SH-SY5Y (cell line): ENCODE results near the gene NFIA.

ENCODE experiments used
- GATA2 ChIP-seq: IDR thresholded peaks from 2 replicates; pipeline ENCODE4 v1.6.1; 2011; ENCODE audit warnings: mild to moderate bottlenecking, low read depth, low read length
- GATA3 ChIP-seq: IDR thresholded peaks from 2 replicates; pipeline ENCODE4 v1.6.1; 2011; ENCODE audit warnings: low read depth, mild to moderate bottlenecking, low read length, moderate library complexity

The NFIA gene

DNA sequence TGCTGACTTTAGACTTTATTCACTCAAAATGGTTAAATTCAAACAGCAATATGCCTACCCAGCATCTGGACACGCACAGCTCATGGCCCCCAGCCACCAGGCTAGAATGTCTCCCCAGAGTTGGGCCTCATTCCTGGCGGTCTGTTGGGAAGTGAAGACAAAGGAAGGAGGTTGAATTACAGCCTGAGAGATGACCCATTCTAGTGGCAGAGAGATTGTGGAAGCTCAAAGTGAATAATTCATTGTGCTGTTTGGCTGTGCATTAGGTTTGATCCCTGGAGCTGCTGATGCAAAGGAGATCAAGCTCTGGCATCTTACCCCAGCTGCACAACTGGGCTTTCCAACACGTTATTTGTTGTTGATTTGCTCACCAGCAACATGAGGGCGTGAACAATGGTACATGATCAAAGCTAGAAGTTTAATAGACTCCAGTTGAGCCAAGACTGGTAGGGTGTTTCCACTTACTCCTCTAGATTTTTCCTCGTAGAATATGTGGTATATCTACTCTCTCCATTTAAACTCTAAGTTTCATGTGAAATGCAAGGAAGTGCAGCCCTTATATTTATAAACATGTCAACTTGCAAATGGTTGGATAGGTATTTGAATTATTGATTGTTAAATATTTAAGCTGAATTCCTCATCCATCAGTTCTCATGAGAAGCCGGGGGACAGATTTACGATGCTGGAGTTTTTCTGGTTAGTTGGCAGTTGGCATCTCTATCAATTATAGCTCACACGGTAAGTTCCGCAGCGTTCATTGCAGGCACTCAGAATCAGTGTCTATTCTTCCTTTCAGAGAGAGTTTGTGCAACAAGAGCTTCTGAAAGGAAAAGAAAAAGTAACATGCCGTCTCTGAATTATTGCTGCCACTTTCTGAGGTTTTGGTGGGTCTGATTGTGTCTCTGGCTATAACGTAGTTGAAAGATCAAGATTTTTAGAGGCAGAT is 419.9 kb downstream of the NFIA start:
- TF ChIP-seq GATA2 (no peak), GATA3 (no peak)

DNA sequence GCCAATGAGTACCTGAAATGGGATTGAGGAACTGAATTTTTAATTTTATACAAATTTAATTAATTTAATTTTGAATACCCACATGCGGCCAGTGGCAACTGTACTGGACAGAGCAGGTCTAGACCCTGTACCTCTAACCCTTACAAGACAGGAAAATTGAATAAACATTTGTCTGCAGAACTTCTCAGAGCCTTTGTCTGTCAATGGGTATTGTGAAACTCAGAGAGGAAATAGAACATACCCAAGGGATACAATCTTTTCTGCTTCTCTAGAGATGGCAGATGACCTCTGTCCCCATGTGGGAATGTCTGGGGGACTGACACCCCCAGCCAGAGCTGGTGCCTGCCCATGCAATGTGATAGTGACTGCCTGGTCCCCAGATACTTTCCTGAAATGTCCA is 421.9 kb downstream of the NFIA start:
- TF ChIP-seq GATA3 (no peak), GATA2 (no peak)

DNA sequence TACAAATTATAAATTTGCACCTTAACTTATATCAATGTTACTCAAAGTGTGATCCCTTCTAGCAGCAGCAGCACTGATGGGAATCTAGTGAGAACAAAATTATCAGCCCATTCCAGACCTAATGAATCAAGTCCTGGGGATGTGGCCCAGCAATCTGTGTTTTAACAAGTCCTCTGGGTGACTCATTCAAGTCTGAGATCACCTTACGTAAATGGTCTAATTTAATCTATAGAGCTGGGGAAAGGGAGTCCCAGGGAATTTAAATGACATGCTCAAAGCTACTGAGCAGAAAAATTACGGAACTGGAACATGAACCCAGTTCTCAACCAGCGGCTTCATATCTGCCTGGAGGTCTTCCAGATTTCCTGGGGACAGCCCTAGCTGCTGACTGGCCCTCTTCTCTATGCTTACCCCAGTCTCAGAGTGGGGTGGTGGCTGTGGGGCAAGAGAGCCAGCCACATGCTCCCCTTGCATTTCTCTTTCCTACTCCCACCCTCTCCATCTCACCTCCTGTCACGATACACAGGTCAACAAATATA is 422.6 kb downstream of the NFIA start:
- TF ChIP-seq GATA2 (no peak), GATA3 (no peak)

DNA sequence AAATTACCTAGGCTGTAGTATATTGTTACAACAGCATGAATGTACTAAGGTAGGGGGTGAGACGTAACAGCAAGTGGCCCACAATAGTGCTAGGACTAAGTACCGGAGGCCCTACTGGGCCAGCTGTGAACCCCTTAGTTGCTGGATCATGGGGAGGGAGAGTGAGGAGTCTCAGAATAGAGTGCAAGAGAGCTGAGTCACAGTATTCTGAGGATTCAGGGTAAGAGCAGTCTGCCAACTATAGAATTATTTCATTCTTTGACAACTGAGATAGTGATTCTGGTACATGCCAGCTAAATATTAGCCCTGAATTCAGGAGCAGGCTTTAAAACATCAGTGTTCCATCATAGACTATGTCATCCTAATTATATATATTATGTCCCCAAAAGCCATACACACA is 423.9 kb downstream of the NFIA start:
- TF ChIP-seq GATA3 (no peak), GATA2 (no peak)

DNA sequence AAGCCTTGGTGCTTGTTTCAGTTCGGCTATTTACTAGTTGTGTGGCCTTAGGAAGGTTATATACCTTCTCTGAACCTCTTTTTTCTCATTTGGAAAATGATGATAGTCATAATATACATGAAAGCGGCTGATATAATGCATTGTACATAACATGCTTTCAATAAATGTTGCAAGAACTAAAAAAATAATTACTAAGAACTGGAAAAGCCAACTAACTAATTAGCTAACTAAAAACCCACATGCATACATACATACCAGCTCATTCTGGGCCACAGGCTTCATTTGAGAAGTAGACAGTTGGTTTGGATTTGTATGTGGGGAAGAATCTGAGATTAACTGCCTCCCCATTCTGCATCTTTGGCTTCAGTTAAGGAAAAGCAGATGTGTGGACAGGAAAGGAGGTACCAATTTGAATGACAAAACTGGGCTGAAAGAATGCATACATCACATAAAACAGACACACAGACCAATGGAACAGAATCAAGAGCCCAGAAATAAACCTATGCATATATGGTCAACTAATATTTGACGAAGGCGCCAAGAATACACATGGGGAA is 424.7 kb downstream of the NFIA start:
- no peak for TF ChIP-seq GATA3
- TF ChIP-seq GATA2: no peak
